Gastrocnemius medialis (tissue), 4 donors: ENCODE data around the gene UNC80. TPM values are rescaled to one million over a fixed set of nuclear protein-coding genes. Genes with fewer than 3 reads are reported as not detected.

Experiments used
- ATAC-seq, 2 donors: fragments of 150-250 bp; one replicate each; pipeline ENCODE4 v1.9.1; 2016
- DNase-seq, 2 donors: peaks; one replicate each; pipeline ENCODE4 v3.0.0-alpha.2; 2019
- H3K27ac ChIP-seq, 4 donors: fragments of 200-600 bp; sonication (generic); 1 replicate in 1 of 4; 2 replicates in 3 of 4; pipeline ENCODE4 v1.5.1; 2016 to 2018; ENCODE audit warnings: mild to moderate bottlenecking in 2 of 4, moderate library complexity in 1 of 4
- H3K27me3 ChIP-seq, 3 donors: fragments of 200-600 bp; sonication (generic) in 2 of 3; 1 replicate in 1 of 3; 2 replicates in 2 of 3; pipeline versions ENCODE4 v1.5.1 to v1.6.0; 2016 to 2019; ENCODE audit warnings: mild to moderate bottlenecking in 1 of 3, moderate library complexity in 1 of 3
- H3K36me3 ChIP-seq, 2 donors: fragments of 200-600 bp; sonication (generic) in 1 of 2; one replicate each; pipeline ENCODE4 v1.5.1; 2017 to 2018
- H3K4me1 ChIP-seq, 2 donors: fragments of 200-600 bp; sonication (generic) in 1 of 2; one replicate each; pipeline ENCODE4 v1.5.1; 2016 to 2017; ENCODE audit warnings: mild to moderate bottlenecking in 2 of 2
- H3K4me3 ChIP-seq, 4 donors: fragments of 200-600 bp; sonication (generic) in 3 of 4; 1 replicate in 1 of 4; 2 replicates in 3 of 4; pipeline ENCODE4 v1.5.1; 2016 to 2019; ENCODE audit warnings: mild to moderate bottlenecking in 2 of 4
- H3K9me3 ChIP-seq, 3 donors: fragments of 200-600 bp; sonication (generic) in 2 of 3; 1 replicate in 1 of 3; 2 replicates in 2 of 3; pipeline ENCODE4 v1.5.1; 2016 to 2019
- POLR2A ChIP-seq, 2 donors: fragments of 450-650 bp; IDR thresholded peaks; one replicate each; pipeline ENCODE4 v1.6.1; 2017; ENCODE audit warnings: antibody characterized with exemption in 2 of 2, mild to moderate bottlenecking in 2 of 2, moderate library complexity in 2 of 2
- in situ Hi-C, 4 donors: fragments of 200-750 bp; cut with MboI; loops; one replicate each; pipeline versions ENCODE4 v1.15.0 to v1.8.0; 2017; ENCODE audit warnings: low sequenced_read_pairs in 4 of 4
- intact Hi-C: fragments of 100-400 bp; cut with DNase I; formaldehyde crosslinking; loops from one replicate; pipeline ENCODE4 v1.15.1; 2023; ENCODE audit warnings: low total_unique reads
- total RNA-seq, 4 donors: library from RNA; depleted of rRNA; stranded (reverse); fragments of >200 nt; gene quantifications; one replicate each; pipeline versions ENCODE4 v1.1.0 to v1.2.3, GENCODE V29; 2016
- TF ChIP-seq, protein P1 (sequence below), 5 experiments: fragments of 450-650 bp in 3 of 5; fragments of 200-600 bp in 2 of 5; sonication (generic) in 2 of 5; IDR thresholded peaks in 4 of 5; conservative IDR thresholded peaks in 1 of 5; 1 replicate in 4 of 5; 2 replicates in 1 of 5; pipeline ENCODE4 v1.5.1; 2016 to 2019; ENCODE audit warnings: antibody characterized with exemption in 5 of 5, mild to moderate bottlenecking in 3 of 5, moderate library complexity in 3 of 5

Gene UNC80
- total RNA-seq, 4 donors from 2014 or later = not detected

DNA sequence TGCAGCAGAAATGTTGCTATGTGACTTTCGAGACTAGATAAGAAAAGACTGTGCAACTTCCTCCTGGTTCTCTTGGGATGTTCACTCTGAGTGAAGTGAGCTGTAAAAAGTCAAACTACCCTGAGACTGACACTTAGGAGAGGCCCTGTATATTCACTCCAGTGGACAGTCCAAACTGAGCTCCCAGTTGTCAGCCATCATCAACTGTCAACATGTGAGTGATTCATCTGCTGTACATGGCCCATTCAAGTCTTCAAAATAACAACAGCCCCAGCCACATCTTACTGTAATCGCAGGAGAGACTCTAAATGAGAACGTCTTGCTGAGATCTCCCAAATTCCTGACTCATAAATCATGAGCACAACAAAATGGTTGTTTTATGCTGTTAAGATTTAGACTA, 8.5 kb upstream of the UNC80 start:
- Histone ChIP-seq H3K27ac (no peak overlapping the region), H3K9me3 (no peaks in the 10 kb centered on the region), H3K4me3 (no peak overlapping the region), H3K27me3 (no peaks in the 10 kb centered on the region), H3K36me3 (no peaks in the 10 kb centered on the region), H3K4me1 (no peaks in the 10 kb centered on the region)
- no peak for DNase-seq
- no peak for ATAC-seq
- TF ChIP-seq POLR2A (IDR thresholded peaks at IDR 0.05) = no peak
- TF ChIP-seq, protein P1, sequence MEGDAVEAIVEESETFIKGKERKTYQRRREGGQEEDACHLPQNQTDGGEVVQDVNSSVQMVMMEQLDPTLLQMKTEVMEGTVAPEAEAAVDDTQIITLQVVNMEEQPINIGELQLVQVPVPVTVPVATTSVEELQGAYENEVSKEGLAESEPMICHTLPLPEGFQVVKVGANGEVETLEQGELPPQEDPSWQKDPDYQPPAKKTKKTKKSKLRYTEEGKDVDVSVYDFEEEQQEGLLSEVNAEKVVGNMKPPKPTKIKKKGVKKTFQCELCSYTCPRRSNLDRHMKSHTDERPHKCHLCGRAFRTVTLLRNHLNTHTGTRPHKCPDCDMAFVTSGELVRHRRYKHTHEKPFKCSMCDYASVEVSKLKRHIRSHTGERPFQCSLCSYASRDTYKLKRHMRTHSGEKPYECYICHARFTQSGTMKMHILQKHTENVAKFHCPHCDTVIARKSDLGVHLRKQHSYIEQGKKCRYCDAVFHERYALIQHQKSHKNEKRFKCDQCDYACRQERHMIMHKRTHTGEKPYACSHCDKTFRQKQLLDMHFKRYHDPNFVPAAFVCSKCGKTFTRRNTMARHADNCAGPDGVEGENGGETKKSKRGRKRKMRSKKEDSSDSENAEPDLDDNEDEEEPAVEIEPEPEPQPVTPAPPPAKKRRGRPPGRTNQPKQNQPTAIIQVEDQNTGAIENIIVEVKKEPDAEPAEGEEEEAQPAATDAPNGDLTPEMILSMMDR (IDR thresholded peaks at IDR 0.05 in 4 of 5, conservative IDR thresholded peaks at IDR 0.05 in 1 of 5) = no peak
- intact Hi-C loops = no loop called here
- in situ Hi-C loops = no loop called here

DNA sequence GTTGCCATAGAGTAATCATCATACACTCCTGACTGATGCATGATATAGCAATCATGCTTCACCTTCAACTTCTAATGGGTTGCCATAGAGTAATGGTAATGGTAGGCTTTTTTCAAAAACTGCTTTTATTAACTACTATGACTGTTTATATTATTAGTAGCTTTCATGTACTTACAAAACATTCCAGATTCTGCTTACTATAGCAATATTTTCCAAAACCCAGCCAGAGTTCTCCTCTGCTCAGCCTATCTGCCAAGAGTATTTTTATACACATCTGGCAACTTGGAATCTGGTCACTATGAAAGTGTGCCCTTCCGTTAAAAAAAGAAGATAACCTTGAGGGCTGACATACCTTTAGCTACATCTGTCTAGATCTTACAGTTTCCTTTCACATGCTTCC, 5.0 kb upstream of the UNC80 start:
- no peak overlapping the region for H3K27ac ChIP-seq
- intact Hi-C loops = no loop called here
- no peaks in the 10 kb centered on the region for H3K4me1 ChIP-seq
- H3K27me3 ChIP-seq = peaks cover 7 to 19% (median 13%) of the 10 kb centered on the region in 3 donors
- ATAC-seq = no peak
- TF ChIP-seq POLR2A (IDR thresholded peaks at IDR 0.05) = no peak
- TF ChIP-seq, protein P1 (IDR thresholded peaks at IDR 0.05 in 4 of 5, conservative IDR thresholded peaks at IDR 0.05 in 1 of 5) = no peak
- no peak for DNase-seq
- no peaks in the 10 kb centered on the region for H3K36me3 ChIP-seq
- in situ Hi-C loops = no loop called here
- no peaks in the 10 kb centered on the region for H3K9me3 ChIP-seq
- H3K4me3 ChIP-seq = no peak overlapping the region

DNA sequence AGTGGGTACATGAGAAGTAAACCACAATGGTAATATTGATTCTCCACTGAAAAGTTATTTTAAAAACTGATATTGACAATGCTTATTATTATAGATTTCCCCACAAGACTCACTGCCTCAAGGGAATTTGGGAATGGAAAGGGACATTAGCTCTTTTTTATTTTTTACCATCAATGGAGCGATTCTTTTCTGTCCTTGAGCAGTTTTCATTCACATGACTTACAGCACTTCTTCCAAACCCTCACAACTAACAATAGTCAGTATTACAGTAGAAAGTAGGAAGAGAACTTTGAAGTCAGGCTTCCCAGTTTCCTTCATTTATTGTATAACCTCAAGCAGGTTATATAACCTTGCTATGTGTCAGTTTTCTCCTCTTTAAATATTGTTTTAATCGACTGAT, 4.3 kb upstream of the UNC80 start:
- in situ Hi-C loops = no loop called here
- no peak for DNase-seq
- H3K9me3 ChIP-seq = no peaks in the 10 kb centered on the region

DNA sequence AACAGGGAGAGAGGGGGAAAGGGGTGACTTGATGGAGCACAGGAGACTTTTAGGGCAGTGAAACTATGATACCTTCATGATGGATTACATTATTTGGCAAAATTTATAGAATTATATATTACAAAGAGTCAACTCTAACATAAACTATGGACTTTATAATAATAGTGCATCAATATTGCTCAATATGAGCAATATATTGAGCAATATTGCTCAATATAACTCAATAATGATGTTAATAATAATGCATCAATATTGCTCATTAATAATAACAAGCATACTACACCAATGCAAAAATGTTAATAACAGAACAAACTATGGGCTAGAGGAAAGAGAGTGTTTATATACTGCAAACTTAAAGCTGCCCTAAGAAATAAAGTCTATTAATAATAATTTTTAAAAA, 3.1 kb upstream of the UNC80 start:
- intact Hi-C loops (no loop called here), in situ Hi-C loops (no loop called here)
- peaks cover 18 to 34% (median 18%) of the 10 kb centered on the region in 3 donors for H3K27me3 ChIP-seq
- H3K4me3 ChIP-seq = no peak overlapping the region
- H3K9me3 ChIP-seq = no peaks in the 10 kb centered on the region
- H3K27ac ChIP-seq = no peak overlapping the region
- DNase-seq (no peak), ATAC-seq (no peak)
- TF ChIP-seq POLR2A (IDR thresholded peaks at IDR 0.05) = no peak
- TF ChIP-seq, protein P1 (IDR thresholded peaks at IDR 0.05 in 4 of 5, conservative IDR thresholded peaks at IDR 0.05 in 1 of 5) = no peak
- no peaks in the 10 kb centered on the region for H3K4me1 ChIP-seq
- H3K36me3 ChIP-seq = no peaks in the 10 kb centered on the region

More for the DNA sequence above, 4.3 kb upstream of the UNC80 start:
- Histone ChIP-seq H3K27ac (no peak overlapping the region), H3K27me3 (peaks cover 9 to 23% (median 13%) of the 10 kb centered on the region in 3 donors), H3K36me3 (no peaks in the 10 kb centered on the region), H3K4me1 (no peaks in the 10 kb centered on the region), H3K4me3 (no peak overlapping the region)
- no peak for TF ChIP-seq POLR2A (IDR thresholded peaks at IDR 0.05)
- TF ChIP-seq, protein P1 (IDR thresholded peaks at IDR 0.05 in 4 of 5, conservative IDR thresholded peaks at IDR 0.05 in 1 of 5) = no peak
- ATAC-seq = no peak
- intact Hi-C loops = no loop called here

DNA sequence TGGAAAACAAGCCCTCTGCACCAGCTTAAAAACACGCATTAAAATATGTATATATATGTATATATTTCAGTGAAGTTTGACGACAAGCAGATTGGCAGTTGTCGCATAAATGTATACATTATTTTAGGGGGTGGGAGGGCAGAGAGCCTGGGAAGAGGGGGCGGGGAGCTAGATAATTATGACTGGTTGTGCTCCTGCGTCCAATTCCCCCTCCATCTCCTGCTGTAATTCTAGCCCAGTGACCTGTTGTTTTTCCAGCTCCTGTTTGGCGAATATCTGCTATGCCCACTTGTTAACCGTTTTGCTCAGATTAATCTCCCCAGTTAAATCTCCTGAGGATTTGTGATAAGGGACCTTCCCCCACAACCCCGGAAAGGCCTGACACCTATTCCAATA, 656 bp downstream of the UNC80 start:
- Histone ChIP-seq H3K9me3 (no peaks in the 10 kb centered on the region), H3K27ac (no peak overlapping the region), H3K4me1 (no peaks in the 10 kb centered on the region), H3K4me3 (no peak overlapping the region), H3K27me3 (peaks cover 18 to 37% (median 18%) of the 10 kb centered on the region in 3 donors), H3K36me3 (no peaks in the 10 kb centered on the region)
- intact Hi-C loops = no loop called here
- TF ChIP-seq, protein P1 (IDR thresholded peaks at IDR 0.05 in 4 of 5, conservative IDR thresholded peaks at IDR 0.05 in 1 of 5) = no peak
- TF ChIP-seq POLR2A (IDR thresholded peaks at IDR 0.05) = no peak
- DNase-seq (no peak), ATAC-seq (no peak)
- in situ Hi-C loops = no loop called here
